ENCODE data around the gene DNER. TPM values are rescaled to one million over a fixed set of nuclear protein-coding genes. Genes with fewer than 3 reads are reported as not detected.
"Not testable (repeated sequence)": the region's sequence is repeated elsewhere in the genome, so short reads cannot be mapped to it uniquely, and the experiment has no call there.

DNER gene
- 5.5 and 9.7 TPM in 2 replicates for total RNA-seq (2014; rRNA removed; shearing (Covaris generic); ENCODE audit: low replicate concordance)

- in situ Hi-C loops (cut with HindIII; ENCODE audit: low pct_unique_long_range_greater_than_20kb, low sequenced_read_pairs), result no loop called here
- DNase-seq (ENCODE audit: low read depth), result peak; percentile 53
These were observed at the start of gene DNER for GRCh38 chr2:229714080-229714735. TSS of gene DNER (minus strand) at chr2:229714555. CDS start at chr2:229714423, 132 bp downstream.

- in situ Hi-C loops (cut with HindIII; ENCODE audit: low pct_unique_long_range_greater_than_20kb, low sequenced_read_pairs), result no loop called here
- no peak for DNase-seq (ENCODE audit: low read depth)
These were observed 47.3 kb upstream of the DNER start for GRCh38 chr2:229761663-229762062.

GRCh38 chr2:229757462-229757861 lies 43.1 kb upstream of the DNER start:
- DNase-seq (ENCODE audit: low read depth); in situ Hi-C loops (cut with HindIII; ENCODE audit: low pct_unique_long_range_greater_than_20kb, low sequenced_read_pairs): not testable (repeated sequence)

- no peak for DNase-seq (ENCODE audit: low read depth)
- in situ Hi-C loops (cut with HindIII; ENCODE audit: low pct_unique_long_range_greater_than_20kb, low sequenced_read_pairs), result no loop called here
These were observed 38.8 kb upstream of the DNER start for GRCh38 chr2:229752970-229753729.

GRCh38 chr2:229749779-229750178 lies 35.4 kb upstream of the DNER start:
- DNase-seq (ENCODE audit: low read depth), result no peak
- in situ Hi-C loops (cut with HindIII; ENCODE audit: low pct_unique_long_range_greater_than_20kb, low sequenced_read_pairs), result no loop called here

DNA sequence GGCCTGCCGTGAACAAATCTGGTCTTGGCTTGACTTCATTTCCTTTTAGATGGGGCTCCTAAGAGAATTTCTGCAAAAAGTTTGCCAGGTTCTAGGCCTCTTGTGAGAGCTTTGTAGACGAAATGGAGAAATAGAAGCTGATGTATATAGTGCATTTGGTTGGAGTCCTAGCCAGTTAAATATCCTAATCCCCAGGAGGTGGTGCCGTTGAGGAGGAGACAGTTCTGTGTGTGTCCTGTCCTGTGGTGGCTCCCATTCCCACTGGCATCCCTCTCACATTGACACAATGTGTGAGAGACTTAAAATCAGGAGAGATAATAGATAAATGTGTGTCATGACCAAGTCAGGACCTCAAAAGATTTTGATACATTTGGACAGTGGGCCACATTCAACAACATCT lies 34.6 kb upstream of the DNER start:
- in situ Hi-C loops (cut with HindIII; ENCODE audit: low pct_unique_long_range_greater_than_20kb, low sequenced_read_pairs), result no loop called here
- DNase-seq (ENCODE audit: low read depth), result no peak

DNA sequence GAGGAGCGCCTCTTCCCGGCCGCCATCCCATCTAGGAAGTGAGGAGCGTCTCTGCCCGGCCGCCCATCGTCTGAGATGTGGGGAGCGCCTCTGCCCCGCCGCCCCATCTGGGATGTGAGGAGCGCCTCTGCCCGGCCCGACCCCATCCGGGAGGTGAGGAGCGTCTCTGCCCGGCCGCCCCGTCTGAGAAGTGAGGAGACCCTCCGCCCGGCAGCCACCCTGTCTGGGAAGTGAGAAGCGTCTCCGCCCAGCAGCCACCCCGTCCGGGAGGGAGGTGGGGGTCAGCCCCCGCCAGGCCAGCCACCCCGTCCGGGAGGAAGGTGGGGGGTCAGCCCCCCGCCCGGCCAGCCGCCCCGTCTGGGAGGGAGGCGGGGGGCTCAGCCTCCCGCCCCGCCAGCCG lies 28.3 kb upstream of the DNER start:
- DNase-seq (ENCODE audit: low read depth); in situ Hi-C loops (cut with HindIII; ENCODE audit: low pct_unique_long_range_greater_than_20kb, low sequenced_read_pairs): not testable (repeated sequence)

DNA sequence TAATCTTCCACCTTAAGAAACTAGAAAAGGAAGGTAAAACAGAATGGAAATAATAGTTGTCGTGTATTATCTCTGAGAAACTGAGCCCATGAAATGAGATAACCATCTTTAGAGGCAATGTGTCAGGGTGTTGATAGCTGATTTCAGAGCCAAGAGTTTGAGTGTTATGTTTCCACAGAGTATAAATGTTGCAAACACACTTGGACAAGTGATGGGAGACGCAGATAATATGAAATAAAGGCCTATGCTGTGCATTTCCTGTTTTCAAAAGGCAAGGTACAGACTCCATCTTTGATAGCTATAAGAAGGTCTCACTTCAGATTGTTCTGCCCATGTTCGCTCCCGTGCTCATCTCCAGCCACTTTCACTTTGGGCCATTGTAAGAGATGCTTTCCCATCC lies 25.9 kb upstream of the DNER start:
- no peak for DNase-seq (ENCODE audit: low read depth)
- in situ Hi-C loops (cut with HindIII; ENCODE audit: low pct_unique_long_range_greater_than_20kb, low sequenced_read_pairs), result no loop called here

DNA sequence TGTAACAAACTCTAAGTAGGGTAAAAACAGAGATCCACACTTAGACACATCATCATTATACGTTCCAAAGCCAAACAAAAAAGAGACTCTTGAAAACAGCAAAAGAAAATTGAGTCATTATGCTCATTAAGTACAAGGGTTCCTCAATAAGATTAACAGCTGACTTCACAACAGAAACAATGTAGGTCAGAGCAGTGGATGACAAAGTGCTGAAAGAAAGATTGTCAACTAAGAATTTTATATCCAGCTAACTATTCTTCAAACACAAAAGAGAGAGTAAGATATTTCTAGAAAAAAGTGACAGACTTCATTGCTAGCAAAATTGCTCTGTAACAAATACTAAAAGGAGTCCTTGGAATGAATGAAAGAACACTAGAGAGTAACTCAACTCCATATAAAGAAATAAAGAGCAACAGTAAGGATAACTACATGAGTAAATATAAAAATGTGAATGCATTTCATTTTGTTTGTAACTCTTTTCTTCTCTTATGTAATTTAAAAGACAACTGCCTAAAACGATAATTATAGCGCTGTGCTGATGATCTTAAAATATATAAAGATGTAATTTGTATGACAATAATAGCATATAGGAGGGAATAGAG lies 23.8 kb upstream of the DNER start:
- in situ Hi-C loops (cut with HindIII; ENCODE audit: low pct_unique_long_range_greater_than_20kb, low sequenced_read_pairs), result no loop called here
- no peak for DNase-seq (ENCODE audit: low read depth)

- DNase-seq (ENCODE audit: low read depth), result no peak
- in situ Hi-C loops (cut with HindIII; ENCODE audit: low pct_unique_long_range_greater_than_20kb, low sequenced_read_pairs), result no loop called here
These were observed 20.1 kb upstream of the DNER start for GRCh38 chr2:229734410-229734809.

GRCh38 chr2:229733611-229734245 lies 19.4 kb upstream of the DNER start:
- in situ Hi-C loops (cut with HindIII; ENCODE audit: low pct_unique_long_range_greater_than_20kb, low sequenced_read_pairs), result no loop called here
- no peak for DNase-seq (ENCODE audit: low read depth)

GRCh38 chr2:229732897-229733296 lies 18.5 kb upstream of the DNER start:
- in situ Hi-C loops (cut with HindIII; ENCODE audit: low pct_unique_long_range_greater_than_20kb, low sequenced_read_pairs), result no loop called here
- no peak for DNase-seq (ENCODE audit: low read depth)

- in situ Hi-C loops (cut with HindIII; ENCODE audit: low pct_unique_long_range_greater_than_20kb, low sequenced_read_pairs), result no loop called here
- DNase-seq (ENCODE audit: low read depth), result no peak
These were observed 17.6 kb upstream of the DNER start for GRCh38 chr2:229731916-229732315.

GRCh38 chr2:229731363-229731762 lies 17.0 kb upstream of the DNER start:
- in situ Hi-C loops (cut with HindIII; ENCODE audit: low pct_unique_long_range_greater_than_20kb, low sequenced_read_pairs), result no loop called here
- DNase-seq (ENCODE audit: low read depth), result no peak

DNA sequence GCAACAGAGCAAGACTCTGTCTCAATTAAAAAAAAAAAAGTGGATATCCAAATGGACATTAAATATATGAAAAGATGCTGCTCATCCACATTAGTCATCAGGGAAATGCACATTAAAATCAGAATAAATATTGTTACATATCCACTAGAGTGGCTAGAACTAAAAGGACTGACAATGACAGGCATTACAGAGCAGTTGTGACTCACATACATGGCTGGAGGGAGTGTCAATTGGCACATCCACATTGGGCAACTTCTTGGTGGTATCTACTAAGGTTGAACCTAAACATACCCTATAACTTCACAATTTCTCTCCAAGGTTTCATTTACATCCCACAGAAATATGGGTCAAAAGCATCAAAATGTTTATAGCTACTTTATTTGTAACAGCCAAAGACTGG lies 14.0 kb upstream of the DNER start:
- DNase-seq (ENCODE audit: low read depth), result no peak
- in situ Hi-C loops (cut with HindIII; ENCODE audit: low pct_unique_long_range_greater_than_20kb, low sequenced_read_pairs), result no loop called here

DNA sequence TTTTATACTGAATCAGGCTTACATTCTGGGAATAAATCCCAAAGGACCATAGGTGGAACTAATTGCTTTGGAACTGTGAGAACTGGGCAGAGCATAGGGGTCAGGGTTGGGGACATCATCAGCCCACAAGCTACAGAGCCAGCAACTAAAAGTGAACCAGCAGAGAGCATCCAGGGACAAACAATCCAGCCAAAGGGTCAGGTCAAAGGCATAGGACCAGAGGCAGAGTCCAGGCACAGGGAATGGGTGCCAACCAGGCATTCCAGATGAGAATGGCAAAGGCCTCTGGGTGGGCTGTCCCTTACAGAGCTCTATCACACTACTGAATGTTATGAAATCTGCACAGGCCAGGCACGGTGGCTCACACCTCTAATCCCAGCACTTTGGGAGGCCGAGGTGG lies 12.3 kb upstream of the DNER start:
- DNase-seq (ENCODE audit: low read depth), result no peak
- in situ Hi-C loops (cut with HindIII; ENCODE audit: low pct_unique_long_range_greater_than_20kb, low sequenced_read_pairs), result no loop called here

- in situ Hi-C loops (cut with HindIII; ENCODE audit: low pct_unique_long_range_greater_than_20kb, low sequenced_read_pairs), result no loop called here
- peak; percentile 61 for DNase-seq (ENCODE audit: low read depth)
These were observed 11.6 kb upstream of the DNER start for GRCh38 chr2:229725716-229726574.

GRCh38 chr2:229723192-229723591 lies 8.8 kb upstream of the DNER start:
- in situ Hi-C loops (cut with HindIII; ENCODE audit: low pct_unique_long_range_greater_than_20kb, low sequenced_read_pairs), result not testable (repeated sequence)

More at GRCh38 chr2:229723192-229723591, 8.8 kb upstream of the DNER start:
- DNase-seq (ENCODE audit: low read depth), result not testable (repeated sequence)

Measured in Caki2 (cell line).